Glomerular visceral epithelial cell (primary cell): ENCODE data around the gene UGP2.
A peak's percentile ranks its signal among the peaks of the same experiment; 100 is the strongest.
"Not testable (repeated sequence)": the region's sequence is repeated elsewhere in the genome, so short reads cannot be mapped to it uniquely, and the experiment has no call there.

Experiments
- DNase-seq: peaks from one replicate; pipeline ENCODE4 v3.0.0-alpha.2; 2016; ENCODE audit errors: extremely low spot score

The UGP2 gene

GRCh38 chr2:63841254-63842022 is at the start of gene UGP2:
Gene UGP2 (plus strand): TSS chr2:63841896. CDS start chr2:63842186, 290 bp downstream.
- peak; percentile 95 for DNase-seq

- DNase-seq, result peak; percentile 67
Measured at GRCh38 chr2:63792530-63792929, 49.2 kb upstream of the UGP2 start.

- DNase-seq, result no peak
Measured at GRCh38 chr2:63796366-63796765, 45.3 kb upstream of the UGP2 start.

GRCh38 chr2:63796796-63797195 is 44.9 kb upstream of the UGP2 start:
- no peak for DNase-seq

GRCh38 chr2:63801455-63801854 is 40.2 kb upstream of the UGP2 start:
- no peak for DNase-seq

GRCh38 chr2:63805412-63805811 is 36.3 kb upstream of the UGP2 start:
- no peak for DNase-seq

GRCh38 chr2:63808036-63808435 is 33.7 kb upstream of the UGP2 start:
- DNase-seq, result not testable (repeated sequence)

- not testable (repeated sequence) for DNase-seq
Measured at GRCh38 chr2:63808911-63809310, 32.8 kb upstream of the UGP2 start.

GRCh38 chr2:63811063-63811462 is 30.6 kb upstream of the UGP2 start:
- DNase-seq, result no peak

GRCh38 chr2:63811870-63812269 is 29.8 kb upstream of the UGP2 start:
- DNase-seq, result not testable (repeated sequence)

GRCh38 chr2:63814114-63814513 is 27.6 kb upstream of the UGP2 start:
- DNase-seq, result no peak

GRCh38 chr2:63817382-63817781 is 24.3 kb upstream of the UGP2 start:
- DNase-seq, result no peak

- no peak for DNase-seq
Measured at GRCh38 chr2:63818271-63818670, 23.4 kb upstream of the UGP2 start.

GRCh38 chr2:63819256-63819655 is 22.4 kb upstream of the UGP2 start:
- no peak for DNase-seq

- DNase-seq, result no peak
Measured at GRCh38 chr2:63819765-63820717, 21.7 kb upstream of the UGP2 start.

- no peak for DNase-seq
Measured at GRCh38 chr2:63820969-63821368, 20.7 kb upstream of the UGP2 start.

GRCh38 chr2:63821396-63821795 is 20.3 kb upstream of the UGP2 start:
- DNase-seq, result no peak

- no peak for DNase-seq
Measured at GRCh38 chr2:63822478-63822877, 19.2 kb upstream of the UGP2 start.

GRCh38 chr2:63827749-63828148 is 13.9 kb upstream of the UGP2 start:
- DNase-seq, result peak; percentile 86

- DNase-seq, result no peak
Measured at GRCh38 chr2:63831176-63831575, 10.5 kb upstream of the UGP2 start.

- no peak for DNase-seq
Measured at GRCh38 chr2:63834401-63834800, 7.3 kb upstream of the UGP2 start.

- DNase-seq, result no peak
Measured at GRCh38 chr2:63837036-63837594, 4.6 kb upstream of the UGP2 start.
